ENCODE measurements around the gene AKAP11.

AKAP11 gene

DNA sequence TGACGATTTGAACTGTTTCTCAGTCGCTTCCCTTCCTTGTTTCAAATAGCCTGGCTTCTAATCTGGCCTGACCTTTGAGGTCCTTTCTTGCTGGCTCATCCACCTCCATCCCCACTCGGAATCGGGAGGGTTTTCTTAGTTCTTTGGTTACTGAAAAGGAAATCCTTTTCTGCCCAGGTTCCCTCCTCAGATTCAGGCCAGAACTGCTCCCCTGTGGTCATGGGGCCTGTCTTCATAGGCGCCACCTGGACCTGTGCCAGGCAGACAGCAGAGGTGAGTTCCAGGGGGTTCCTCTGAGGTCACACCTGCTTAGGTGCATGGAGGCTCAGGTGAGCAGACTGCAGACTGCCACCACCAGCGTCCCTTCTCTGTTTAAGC, 62.4 kb downstream of the AKAP11 start:
- DNase-seq (ENCODE audit: low read depth in 2 of 2), result no peak

DNA sequence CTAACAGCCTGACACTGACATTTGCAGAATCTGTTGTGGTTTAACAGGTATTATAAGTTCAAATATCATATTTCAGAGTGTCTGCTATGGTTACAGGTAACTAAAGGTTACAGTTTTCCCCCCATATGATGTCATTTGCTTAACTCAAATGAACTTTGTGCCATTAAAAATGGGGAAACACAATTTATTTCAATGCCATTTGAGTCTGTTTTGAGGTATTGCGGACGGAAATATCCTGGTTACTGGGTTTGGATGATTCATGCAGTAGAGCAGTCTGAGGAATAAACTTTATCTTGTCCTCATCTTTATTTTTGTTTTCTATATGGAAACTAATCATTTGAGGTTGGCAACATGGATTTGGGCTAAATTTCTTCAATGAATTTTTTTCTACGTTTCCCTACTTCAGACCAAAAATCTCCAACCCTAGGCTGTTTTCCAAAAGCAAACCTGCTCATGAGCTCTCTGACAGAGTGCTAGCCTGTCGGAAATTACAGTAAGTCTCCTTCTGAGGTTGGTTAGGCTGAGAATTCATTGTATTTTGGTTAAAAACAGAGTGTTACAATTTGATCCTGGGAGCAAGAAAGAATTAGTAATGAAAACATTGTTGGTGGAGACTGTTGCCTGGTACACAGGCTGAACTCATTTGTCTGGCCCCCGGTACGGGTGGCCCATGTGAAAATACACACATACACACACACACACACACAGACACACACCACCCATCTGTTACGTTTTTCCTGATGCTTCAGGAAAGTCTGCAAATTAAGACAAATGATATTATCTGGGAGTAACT, 66.1 kb downstream of the AKAP11 start:
- DNase-seq (ENCODE audit: low read depth in 2 of 2), result no peak

DNA sequence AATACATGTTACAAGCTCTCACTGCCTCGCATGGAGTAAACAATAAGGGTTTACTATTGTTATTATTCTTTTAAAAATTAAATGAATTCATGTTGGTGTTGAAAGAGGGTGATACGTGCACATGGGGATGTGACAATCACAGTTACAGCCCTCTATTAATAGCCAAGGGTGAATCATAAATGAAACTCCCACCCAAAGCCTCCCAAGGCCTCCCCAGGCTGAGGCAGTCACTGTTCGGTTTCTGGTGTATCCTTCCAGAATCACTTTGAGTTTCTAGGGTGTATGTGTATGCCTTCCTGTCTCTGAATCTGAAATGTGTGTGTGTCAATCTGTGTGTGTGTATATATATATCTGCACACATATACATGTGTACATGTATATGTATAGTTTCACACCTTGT, 73.4 kb downstream of the AKAP11 start:
- DNase-seq (ENCODE audit: low read depth in 2 of 2), result no peak

DNA sequence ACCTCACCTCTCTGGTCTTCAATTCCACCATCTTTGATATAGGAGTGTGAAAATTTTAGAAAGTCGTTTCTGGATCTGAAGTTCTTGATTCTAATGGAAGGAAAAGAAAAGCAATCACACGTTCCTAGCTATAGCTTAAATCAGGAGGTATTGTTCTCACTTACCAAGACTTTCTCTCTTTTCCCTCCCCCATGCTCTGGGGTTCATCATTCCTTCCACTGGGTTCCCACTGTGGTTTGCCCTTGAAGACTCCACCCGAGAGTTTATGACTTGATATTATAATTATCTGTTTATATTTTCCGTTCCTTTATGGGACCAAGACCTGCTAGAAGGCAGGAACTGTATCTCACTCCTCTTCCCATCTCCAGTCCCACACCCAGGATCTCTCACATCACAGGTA, 76.6 kb downstream of the AKAP11 start:
- DNase-seq (ENCODE audit: low read depth in 2 of 2), result no peak

DNA sequence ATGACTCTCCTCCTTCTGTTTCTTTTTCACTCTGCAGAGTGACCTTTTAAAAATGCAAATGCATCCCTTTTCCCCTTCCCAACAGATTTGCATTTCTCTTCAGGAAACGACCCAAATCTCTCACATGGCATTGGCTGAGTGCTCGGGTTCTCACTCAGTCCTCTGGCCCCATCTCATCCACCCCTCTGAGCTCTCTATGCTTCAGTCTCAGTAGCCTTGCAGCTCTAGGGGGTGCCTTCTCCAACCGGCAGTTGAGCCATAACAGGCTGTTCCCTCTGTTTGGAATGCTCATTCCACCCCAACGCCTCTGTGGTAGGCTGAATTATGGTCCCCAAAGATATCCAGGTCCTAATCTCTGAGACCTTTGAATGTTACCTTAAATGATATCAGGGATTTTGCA, 78.2 kb downstream of the AKAP11 start:
- DNase-seq (ENCODE audit: low read depth in 2 of 2), result no peak

DNA sequence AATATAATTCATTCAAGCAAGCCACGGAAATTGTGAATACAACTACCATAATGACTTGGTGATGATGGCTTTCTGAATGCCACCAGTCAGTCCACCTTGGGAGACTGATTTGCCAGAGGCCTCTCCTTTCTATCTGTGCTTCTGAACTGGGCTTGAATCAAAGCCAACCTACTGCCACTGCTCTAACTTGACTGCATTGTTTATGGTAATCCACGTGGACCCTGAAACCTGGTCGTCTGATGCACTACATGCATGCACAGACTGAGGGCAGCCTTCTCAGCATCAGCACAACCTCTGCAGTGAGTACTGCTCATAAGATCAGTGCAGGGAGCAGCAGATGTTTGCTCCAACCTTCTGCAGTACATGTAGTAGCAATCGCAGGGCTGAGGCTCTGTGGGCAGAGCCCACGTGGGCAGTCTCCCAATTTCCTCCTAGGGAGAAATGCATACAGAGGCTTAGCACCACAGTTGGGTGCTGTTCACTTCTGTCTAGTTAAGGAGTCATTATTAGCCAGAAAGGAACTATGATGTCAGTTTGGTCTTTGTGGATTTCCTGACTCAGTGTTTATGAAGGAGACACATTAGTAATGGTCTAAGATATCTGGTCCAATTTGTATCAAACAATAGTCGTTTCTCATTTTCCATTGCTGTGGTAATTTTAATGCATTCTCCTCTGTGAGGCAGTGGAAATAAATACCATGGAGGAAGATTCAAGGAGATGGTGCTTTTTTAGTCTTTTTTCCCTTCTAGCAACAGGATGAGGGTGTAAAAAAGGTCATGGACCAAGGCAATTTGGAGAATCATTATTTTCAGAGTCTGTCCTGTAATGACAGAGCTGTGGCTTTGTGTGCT, 82.5 kb downstream of the AKAP11 start:
- DNase-seq (ENCODE audit: low read depth in 2 of 2), result peak in 1 of 2 donors; percentile 39

DNA sequence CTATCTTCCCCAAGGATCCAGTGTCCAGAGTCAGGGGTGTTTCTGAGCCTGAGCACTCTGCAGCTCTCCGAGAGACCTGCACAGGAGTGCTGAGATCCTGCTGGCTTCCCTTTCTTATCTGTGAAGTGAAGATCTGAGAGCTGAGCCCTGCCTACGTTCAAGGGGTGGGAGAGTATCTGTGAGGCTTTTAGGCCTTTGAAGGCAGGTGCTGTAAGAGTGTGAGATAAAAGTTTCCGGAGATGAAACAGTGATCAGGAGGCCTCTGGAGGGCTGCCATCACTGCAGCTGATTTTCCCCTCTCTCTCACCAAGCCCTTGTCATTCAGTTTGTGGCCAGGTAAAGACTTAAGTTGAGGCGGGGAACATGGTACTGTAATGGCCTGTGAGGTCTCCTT, 83.1 kb downstream of the AKAP11 start:
- DNase-seq (ENCODE audit: low read depth in 2 of 2), result peak; percentile 21 to 45

DNA sequence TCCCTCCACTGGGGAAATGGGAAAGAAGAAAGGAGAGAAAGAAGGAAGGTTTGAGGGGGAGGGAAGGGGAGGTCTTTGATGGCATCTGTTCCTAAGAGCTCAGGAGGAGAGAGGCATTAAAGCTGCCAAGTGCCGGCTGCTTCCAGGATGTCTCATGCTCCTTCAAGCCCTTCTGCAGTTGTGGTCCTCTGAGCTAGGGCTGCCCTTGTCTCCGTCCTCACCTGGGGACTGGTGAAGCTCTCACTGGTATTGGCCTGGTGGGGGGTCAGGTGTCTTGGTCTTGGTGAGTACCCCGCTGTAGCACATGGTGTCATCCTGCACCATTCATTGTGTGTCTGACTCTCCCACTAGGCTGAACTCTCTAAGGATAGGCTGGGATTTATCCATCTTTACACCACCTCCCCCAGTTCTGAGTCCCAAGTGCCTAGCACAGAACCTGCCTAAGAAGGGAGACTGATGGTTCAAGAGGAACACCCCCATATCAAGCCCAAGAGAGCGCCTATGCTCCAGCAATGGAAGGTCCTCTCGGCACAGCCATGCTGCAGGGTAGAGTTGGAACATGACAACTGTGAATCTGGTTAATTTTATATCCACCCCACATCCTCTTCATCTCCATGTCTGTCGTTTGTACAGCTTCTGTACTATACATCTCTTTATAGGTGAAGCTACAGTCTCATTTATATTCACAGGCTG, 83.7 kb downstream of the AKAP11 start:
- no peak for DNase-seq (ENCODE audit: low read depth in 2 of 2)

DNA sequence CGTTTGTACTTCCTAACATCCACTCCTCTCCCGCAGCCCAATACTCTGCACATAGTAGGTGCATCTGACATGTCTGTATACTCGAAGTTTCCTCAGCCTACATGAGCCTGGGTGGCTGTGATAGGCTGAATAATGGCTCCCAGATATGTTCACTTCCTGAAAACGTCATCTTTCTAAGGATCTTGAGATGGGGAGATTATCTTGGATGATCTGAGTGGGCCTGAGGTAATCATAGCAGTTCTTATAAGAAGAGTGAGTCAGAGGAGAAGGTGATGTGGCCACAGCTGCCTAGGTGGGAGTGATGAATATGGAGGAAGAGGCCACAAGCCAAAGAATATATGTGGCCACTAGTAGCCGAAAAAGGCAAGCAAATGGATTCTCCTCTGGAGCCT, 84.2 kb downstream of the AKAP11 start:
- no peak for DNase-seq (ENCODE audit: low read depth in 2 of 2)

DNA sequence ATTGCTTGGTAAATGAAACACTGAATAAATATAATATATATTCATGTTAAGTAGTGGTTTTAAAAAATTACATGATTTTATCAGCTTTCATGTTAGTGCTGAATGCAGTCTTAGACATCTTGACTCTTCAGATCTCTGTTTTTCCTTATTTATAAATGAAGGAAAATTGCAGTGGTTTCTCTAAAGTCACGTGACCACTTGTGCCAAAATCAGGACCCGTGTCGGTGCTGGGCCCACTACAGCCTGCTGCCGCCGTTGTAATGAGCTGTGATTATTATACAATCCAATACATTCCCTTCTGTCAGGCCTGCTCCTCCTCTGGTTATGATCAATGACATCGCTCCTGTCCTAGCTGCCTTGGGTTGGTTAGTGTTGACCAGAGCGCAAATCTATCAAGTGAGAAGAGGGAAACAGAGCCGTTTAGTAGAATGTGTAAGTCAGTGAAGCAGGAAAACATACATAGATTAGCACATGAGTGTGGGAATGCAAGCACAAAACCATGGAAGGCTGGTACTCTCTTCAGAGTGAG, 88.2 kb downstream of the AKAP11 start:
- no peak for DNase-seq (ENCODE audit: low read depth in 2 of 2)

DNA sequence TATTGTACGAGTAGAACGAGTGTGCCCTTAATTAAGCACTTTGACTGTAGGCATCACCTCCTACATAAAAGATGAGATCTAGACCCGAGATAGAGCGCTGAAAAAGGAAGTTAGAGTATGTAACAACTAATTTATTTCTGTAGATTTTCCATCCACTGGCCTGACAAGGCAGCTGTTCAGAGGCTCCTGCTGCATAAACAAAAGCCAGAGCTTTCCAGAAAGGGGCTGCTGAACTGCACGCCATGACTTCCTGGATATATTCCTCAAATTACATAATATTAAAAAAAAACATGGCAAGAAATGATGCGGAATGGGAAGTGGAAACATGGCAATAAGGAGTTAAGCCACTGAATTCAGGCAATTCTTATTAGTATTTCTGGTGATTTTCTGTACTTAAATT, 89.7 kb downstream of the AKAP11 start:
- no peak for DNase-seq (ENCODE audit: low read depth in 2 of 2)

DNA sequence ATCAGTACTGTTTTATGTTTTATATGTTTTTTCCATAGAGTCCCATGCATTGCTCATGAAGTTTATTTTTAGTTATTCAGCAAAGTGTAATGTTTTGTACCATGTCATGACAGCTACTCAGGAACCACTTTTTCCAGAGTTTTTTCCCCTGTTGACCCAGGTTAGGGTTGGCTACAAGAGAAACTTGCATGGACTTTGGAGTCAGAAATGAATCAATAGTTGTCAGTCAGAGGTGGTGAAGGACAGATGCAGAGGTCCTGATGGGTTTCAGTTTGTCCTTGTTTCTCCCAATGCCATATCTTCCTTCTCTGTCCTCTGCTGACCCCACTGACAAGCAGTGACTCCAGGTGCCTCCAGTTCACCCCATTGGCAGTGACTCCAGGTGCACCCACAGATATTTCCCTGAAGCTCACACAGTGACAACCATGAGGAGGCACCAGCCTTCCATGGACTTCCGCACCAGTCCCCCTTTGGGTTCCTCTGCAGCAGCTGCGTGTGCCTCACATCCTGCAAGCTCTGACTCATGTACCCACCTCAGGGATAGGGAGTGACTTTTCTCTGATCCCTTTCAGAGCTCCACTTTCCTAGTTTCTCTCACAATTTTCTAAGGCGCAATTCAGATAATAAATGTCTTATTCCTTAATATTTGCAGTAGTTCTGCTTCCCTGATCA, 92.1 kb downstream of the AKAP11 start:
- DNase-seq (ENCODE audit: low read depth in 2 of 2), result no peak

DNA sequence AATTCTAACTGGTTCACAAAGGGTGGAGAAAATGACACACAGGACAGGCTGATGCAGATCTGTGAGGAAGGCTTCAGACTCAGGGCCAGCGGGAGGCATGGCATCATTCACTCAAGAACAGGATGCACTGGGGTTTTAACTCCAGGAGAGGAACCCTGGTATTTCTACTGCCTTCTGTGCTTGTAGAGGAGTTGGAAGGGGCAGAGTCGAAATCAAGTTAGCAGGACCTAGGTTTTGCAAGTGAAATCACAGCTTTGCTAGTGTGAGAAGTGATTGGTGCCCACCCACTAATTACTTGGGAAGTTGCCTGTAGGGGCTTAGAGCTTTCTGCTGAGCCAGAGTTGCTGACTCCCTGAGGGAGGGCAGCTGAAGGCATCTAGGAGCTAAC, 92.7 kb downstream of the AKAP11 start:
- no peak for DNase-seq (ENCODE audit: low read depth in 2 of 2)

DNA sequence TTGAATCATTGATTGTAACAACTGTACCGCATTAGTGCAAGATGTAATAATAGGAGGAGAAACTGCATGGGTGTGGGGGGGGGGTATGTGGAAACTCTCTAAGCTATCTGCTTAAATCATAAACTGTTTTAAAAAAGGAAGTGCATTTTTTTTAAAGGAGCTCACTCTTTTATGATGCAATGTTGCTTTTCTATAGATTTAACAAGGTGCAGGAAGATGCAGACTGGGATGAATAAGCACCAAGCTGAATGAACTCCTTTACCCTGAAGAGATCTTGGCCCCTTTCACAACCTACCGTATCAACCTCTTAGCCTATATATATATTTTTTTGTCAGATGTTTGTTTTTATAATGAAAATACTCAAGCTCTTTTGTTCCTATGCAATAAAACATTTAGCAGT, 95.9 kb downstream of the AKAP11 start:
- no peak for DNase-seq (ENCODE audit: low read depth in 2 of 2)

DNA sequence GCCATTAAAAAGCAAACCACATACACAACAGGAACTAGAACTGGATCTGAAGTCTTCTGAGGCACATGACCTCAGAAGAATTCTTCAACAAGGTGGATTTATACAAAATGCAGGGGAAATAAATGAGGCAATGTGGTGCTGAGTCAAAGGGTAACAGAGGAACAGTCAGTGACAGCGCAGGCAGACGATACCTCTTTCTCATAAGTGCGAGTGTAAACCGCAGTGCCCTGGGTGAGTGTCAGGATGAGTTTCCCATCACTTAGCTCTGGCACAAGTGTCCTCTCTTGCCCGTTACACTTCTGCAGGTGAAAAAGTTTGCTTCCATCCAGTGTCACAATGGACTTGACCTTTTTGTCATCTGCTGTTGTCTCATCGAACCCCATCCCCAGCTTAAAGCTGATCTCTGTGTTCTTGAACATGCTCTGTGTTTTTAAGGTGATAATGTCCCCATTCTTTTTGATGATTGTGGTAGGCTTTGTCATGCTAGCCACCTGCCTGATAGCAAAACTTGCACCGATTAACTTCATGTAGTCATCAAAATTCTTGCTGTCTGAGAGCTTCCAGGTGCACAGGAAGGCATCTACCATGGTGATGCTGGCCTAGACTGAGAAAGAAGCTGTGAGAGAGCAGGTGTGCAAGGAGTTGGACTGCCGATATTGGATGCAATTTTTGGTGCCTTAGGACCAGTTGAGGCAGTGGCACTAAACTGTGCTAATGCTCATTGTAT, 97.3 kb downstream of the AKAP11 start:
- no peak for DNase-seq (ENCODE audit: low read depth in 2 of 2)

DNA sequence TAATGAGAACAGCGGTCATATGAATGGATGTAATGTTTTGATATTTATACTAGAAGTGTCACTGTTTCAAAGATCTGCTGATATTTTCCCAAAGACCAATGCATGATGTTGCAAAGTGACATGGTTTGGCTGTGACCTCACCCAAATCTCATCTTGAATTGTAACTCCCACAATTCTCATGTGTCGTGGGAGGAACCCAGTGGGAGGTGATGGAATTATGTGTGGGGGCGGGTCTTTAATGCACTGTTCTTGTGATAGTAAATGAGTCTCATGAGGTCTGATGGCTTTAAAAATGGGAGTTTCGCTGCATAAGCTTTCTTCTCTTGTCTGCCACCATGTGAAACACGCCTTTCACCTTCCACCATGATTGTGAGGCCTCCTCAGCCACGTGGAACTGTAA, 98.3 kb downstream of the AKAP11 start:
- no peak for DNase-seq (ENCODE audit: low read depth in 2 of 2)
